ENCODE data around the gene MACO1. TPM values are rescaled to one million over a fixed set of nuclear protein-coding genes. Genes with fewer than 3 reads are reported as not detected.
"Not testable (repeated sequence)": the region's sequence is repeated elsewhere in the genome, so short reads cannot be mapped to it uniquely, and the experiment has no call there.

Gene MACO1
- polyA plus RNA-seq, 10 donors: 15.3 to 21.2 (median 18.5) TPM

- no peak for DNase-seq
These were observed 25.8 kb downstream of the MACO1 start for GRCh38 chr1:25456502-25456901.

DNA sequence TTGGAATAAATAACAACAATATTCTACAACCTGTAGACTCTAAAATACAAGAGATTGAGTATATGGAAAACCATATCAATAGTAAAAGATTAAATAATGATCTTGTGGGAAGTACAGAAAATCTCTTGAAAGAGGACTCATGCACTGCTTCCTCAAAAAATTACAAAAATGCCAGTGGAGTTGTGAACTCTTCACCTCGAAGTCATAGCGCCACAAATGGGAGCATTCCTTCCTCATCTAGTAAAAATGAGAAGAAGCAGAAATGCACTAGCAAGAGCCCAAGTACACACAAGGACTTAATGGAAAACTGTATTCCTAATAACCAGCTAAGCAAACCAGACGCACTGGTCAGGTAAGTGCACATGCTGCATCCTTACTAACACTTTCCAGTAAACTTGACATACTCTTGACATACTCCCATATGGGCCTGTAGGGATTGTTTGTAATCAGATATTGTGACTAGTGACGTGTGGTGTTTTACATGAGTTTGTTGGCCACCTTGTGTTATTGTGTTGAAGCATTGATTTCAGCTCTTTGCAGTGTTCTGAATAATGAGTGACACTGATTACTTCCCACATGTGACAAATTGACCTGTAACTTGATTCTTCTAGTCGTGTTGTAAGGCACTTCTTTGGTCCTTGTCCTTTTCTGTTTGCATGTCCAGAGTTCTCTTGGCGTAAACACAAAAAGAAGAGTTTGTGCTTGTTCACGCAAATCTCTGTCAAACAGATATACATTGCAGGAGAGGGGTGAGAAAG lies 28.0 kb downstream of the MACO1 start:
- peak in 1 of 3 donors; percentile 7 for DNase-seq

DNA sequence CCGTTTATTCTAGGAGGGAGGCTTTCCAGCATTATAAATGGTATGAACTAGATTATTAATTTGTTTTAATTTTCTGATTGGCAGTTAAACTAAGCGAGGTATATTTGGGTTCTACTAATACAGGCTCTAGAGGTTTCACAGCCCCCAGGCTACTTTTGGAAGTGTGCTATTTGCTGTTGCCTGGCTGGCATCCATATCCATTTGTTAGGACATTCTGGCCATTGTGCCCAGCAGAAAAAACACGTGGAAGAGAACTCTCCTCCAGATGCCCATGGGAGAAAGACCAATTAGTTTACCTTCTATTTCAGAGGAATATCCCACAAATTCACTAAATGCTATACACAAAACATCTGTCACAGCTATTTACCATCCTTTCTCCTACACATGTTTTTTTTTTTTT lies 29.3 kb downstream of the MACO1 start:
- DNase-seq: no peak

- DNase-seq: not testable (repeated sequence)
These were observed 30.1 kb downstream of the MACO1 start for GRCh38 chr1:25460816-25461215.

- no peak for DNase-seq
These were observed 31.2 kb downstream of the MACO1 start for GRCh38 chr1:25461849-25462248.

GRCh38 chr1:25462732-25463131 lies 32.0 kb downstream of the MACO1 start:
- DNase-seq: no peak

DNA sequence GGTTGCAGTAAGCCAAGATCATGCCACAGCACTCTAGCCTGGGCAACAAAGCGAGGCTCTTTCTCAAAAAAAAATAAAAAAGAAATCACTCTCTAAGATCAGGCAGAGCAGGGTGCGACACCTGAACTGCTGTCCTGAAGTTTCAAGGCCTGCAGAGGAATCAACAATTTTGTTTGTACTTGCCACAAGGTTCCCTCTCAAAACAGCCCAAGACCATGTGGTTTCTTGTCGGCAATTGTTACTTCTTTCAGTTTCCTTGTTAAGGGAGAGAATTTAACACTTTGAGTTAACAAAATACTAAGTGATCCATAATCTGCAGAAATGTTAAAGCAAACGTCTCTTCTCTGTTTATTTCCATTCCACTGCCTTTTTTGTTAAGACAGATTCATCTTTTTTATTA lies 36.5 kb downstream of the MACO1 start:
- no peak for DNase-seq

- DNase-seq: no peak
These were observed 36.9 kb downstream of the MACO1 start for GRCh38 chr1:25467616-25468015.

DNA sequence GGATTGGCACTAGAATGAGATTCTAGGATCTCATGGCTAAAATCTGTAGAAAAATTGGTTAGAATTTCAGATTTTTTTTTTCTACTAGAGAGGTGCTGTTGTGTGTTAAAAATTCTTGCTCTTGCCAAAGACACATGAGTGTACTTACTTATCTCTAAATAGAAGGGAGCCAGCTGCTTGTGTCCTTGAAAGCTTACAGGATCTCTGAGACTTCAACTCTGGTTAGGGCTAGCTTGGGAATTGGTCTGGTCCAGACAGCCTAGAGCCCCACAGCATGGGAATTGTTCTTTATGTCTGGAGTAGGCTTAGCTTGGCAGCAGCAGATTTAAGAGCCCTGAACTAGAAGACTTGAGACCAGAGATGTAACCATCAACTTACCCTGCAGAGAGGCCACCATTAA lies 37.3 kb downstream of the MACO1 start:
- DNase-seq: no peak

DNA sequence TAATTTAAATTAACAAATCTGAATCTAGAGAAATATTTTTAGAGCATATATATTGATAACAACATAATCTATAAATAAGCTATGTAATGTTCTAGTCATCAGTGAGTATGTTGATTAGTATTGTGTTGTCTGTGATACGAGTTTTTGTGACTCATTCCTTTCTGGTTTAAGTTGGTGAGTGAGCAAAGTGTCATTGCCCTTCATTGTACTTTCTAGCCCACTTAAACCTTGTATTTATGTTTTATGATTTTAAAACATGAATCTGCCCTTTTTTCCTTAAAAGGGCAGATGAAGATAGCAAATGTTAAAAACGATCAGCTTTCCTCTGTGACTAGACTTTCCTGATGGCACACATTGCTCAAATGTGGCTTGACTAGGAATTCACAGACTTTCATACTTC lies 38.5 kb downstream of the MACO1 start:
- no peak for DNase-seq

DNA sequence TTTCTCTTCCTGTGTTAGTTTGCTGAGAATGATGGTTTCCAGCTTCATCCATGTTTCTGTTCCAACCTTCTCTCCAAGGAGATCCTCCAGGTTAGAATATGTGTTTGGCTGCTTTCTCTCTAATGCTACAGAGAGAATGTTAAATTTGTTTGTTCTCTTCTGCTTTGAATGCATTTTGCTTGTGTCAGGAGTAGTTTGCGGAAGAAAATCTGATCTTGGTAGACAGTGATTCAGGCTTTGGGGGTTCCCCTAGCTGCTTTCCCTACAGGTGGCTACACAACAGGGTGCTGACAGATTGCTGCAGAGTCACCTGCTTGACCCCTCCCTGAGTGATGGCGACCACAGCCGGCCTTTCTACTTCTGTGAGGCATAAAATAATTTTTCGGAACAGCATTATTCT lies 41.8 kb downstream of the MACO1 start:
- no peak for DNase-seq

GRCh38 chr1:25473653-25474225 lies 43.0 kb downstream of the MACO1 start:
- DNase-seq: no peak

- no peak for DNase-seq
These were observed 43.8 kb downstream of the MACO1 start for GRCh38 chr1:25474439-25475047.

DNA sequence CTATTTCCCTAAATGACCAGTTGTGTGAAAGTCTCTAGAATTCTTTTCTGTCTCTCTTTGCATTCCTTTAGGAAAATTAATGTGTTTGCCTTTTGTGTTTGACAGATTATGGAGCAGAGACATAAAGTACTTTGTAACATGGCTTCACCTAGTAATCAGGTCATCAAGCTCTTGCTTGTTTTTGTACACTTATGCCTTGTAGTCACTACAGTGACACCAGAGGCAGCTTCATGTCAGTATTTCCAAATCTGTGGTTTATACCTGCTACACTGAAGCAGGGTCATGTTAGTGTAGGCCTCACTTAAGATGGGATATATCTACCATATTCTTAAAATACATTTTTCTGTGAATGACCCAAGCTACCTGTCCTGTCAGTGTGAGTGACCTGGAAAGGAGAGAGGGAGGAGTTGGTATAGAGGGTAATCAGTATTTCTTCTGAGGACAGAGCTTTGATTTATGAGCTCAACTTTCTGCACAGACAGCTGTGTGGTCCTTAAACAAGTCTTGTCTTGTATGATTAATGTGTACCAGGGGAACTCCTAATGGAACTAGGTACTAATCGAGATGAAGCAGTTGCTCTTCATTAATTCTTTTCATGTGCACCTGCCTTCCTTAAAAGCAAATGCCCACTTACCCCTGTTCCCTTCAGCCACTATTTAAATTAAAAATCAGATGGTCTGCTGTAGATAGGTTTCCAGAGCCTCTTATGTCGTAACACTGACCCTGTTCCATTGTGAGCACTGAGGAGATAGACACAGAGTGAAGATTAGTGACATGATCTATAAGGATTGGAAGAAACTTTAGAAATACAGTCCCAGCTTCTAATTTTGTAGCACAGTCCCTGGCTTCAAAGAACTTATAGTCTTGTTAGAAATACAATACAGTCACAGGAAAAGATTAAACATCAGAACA lies 45.7 kb downstream of the MACO1 start:
- no peak for DNase-seq

DNA sequence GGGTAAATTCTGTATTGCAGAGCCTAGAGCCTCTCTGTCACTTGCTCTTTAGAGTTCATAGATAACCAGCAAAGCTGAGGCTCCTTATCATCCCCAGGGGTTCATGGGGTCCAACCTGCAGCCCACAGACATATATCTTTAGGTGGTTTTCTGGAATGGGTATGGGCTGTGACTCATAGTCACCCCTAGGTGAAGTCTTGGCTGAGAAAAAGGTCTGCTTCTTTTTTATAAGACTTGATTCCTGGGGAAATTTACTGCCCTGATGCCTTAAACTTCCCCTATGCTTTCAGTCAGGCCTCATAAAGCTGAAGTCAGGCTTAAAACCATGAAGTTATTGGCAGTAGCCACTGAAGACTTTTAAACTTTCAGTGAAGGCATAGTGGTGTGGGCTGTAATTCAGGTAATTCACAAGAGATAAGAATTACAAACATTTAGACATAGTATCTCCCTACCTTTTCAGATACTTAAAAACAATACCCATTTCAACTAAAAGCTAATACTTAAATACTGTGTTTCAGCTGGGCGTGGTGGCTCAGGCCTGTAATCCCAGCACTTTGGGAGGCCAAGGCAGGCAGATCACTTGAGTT lies 46.8 kb downstream of the MACO1 start:
- DNase-seq: no peak

- no peak for DNase-seq
These were observed 47.9 kb downstream of the MACO1 start for GRCh38 chr1:25478633-25479032.

DNA sequence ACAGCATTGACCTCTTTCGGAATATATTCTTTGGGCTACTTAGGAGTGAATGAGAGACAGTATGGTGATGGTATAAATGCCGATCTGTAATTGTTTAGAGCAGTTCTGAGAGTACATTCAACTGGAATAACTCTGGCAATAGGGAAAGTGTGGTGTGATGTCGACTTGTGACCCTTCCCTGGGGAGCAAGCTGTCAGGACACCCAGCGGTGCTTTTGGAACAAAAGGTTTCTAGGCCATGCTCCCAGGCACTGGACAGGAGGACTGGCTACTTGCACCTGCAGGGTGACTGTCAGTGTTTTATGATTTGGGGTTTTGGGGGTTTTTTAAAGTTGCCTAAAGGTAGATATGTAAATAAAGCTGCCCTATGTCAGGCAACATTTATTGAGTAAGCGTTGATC lies 50.9 kb downstream of the MACO1 start:
- DNase-seq: no peak

- no peak for DNase-seq
These were observed 51.5 kb downstream of the MACO1 start for GRCh38 chr1:25482211-25482610.

GRCh38 chr1:25484096-25484495 lies 53.4 kb downstream of the MACO1 start:
- no peak for DNase-seq

DNA sequence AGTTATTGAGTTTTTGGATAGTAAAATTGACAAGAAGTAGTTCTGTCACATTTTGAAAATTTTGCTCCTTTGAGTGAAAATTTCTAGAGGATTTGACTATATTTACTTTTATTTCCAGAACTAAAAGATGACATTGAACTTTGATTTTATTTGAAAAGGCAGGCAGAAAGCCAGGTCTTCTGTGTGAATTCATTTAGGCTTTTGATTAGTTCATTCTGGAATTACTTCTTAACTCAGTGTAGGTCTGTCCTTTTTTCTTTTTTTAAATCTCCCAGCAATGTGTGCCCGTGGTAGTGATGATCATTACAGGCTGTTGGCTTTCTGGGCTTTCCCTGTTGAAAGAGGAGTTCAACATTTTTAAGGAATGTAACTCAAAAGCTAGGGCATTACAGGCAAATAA lies 53.8 kb downstream of the MACO1 start:
- no peak for DNase-seq

GRCh38 chr1:25485536-25486411 lies 55.1 kb downstream of the MACO1 start:
- DNase-seq: no peak

Measured in muscle of back (tissue), 11 donors.